ENCODE results near the gene FAM3B. TPM values are rescaled to one million over a fixed set of nuclear protein-coding genes. Genes with fewer than 3 reads are reported as not detected.

The FAM3B gene
- total and polyA plus RNA-seq, 2 of the 4 experiments (the other 2 are of a cell fraction): not detected

DNA sequence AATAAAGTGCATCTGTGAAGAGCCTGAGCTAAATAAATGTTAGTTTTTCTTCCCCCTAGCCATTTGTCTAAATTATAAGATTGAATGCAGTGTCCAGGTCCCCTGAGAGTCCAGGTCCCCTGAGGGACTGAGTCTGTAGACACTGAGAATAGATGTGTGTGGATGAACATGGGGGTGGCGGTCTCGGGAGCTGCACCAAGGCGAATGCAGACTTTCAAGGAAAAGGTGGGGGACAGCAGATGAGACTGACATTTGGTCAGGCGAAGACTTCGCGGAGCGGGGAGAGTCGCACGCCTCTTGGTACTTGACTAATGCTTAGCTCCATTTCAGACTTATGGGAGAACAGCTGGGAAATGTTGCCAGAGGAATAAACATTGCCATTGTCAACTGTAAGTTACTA lies 27.5 kb downstream of the FAM3B start:
- intact Hi-C loops (cut with micrococcal nuclease): no loop called here
- dilution Hi-C loops (cut with HindIII; ENCODE audit: low sequenced_read_pairs, unreplicated experiment): no loop called here
- Histone ChIP-seq H3K4me2 (ENCODE audit: low read depth, low read length) (no peak overlapping the region), H2AK5ac (ENCODE audit: low read depth, low read length) (no peak overlapping the region), H3K27me3 (ENCODE audit: control insufficient read depth, insufficient read depth, low read length) (peaks cover 9% of the 10 kb centered on the region; the same call in 1 of the 2 replicates), H3K56ac (ENCODE audit: extremely low read depth, insufficient read depth, low read length) (no peak overlapping the region), H3K4me3 (ENCODE audit: insufficient read depth, low read depth, low read length) (no peak overlapping the region), H3K23ac (ENCODE audit: low read depth, low read length) (no peak overlapping the region), H2BK15ac (ENCODE audit: low read depth, low read length) (no peak overlapping the region), H4K91ac (ENCODE audit: insufficient read depth, low read depth, low read length) (no peak overlapping the region), H3K18ac (ENCODE audit: low read depth, low read length) (no peak overlapping the region), H2BK120ac (ENCODE audit: low read depth, low read length) (no peak overlapping the region), H3K4me1 (ENCODE audit: control insufficient read depth, insufficient read depth, low read length) (no peaks in the 10 kb centered on the region), H4K5ac (ENCODE audit: low read depth, low read length) (no peak overlapping the region), H3K9me1 (ENCODE audit: insufficient read depth, low read length) (no peaks in the 10 kb centered on the region), H2AK9ac (replicated peaks; ENCODE audit: low read depth, low read length, poor library complexity) (no peak overlapping the region), H4K8ac (ENCODE audit: low read depth in 2 of 2, low read length in 2 of 2) (no peak overlapping the region), H2BK5ac (ENCODE audit: low read depth, low read length, poor library complexity, severe bottlenecking) (no peak overlapping the region), H3K27ac (ENCODE audit: insufficient read depth, low read length) (no peak overlapping the region), H3K14ac (replicated peaks; ENCODE audit: low read depth, low read length) (no peak overlapping the region), H2AFZ (replicated peaks; ENCODE audit: low read length, poor library complexity) (no peak overlapping the region), H3K79me1 (ENCODE audit: low read depth in 1 of 2, low read length in 2 of 2) (no peaks in the 10 kb centered on the region), H3K4ac (ENCODE audit: low read depth, low read length) (no peak overlapping the region), H3K9me3 (ENCODE audit: control insufficient read depth, insufficient read depth, low read length) (no peaks in the 10 kb centered on the region), H3K36me3 (ENCODE audit: control insufficient read depth, insufficient read depth, low read length) (no peaks in the 10 kb centered on the region), H4K20me1 (ENCODE audit: insufficient read depth, low read length) (no peaks in the 10 kb centered on the region), H2BK20ac (ENCODE audit: low read depth, low read length) (no peak overlapping the region), H3K9ac (ENCODE audit: low read depth, low read length) (no peak overlapping the region)
- ATAC-seq (ENCODE audit: low read depth): no peak
- no TSS peak for BruUV-seq (replicated peaks)
- POLR2A ChIA-PET (ENCODE audit: unreplicated experiment): no interaction called here
- no peak for TF ChIP-seq BHLHE40 (IDR thresholded peaks at IDR 0.05; ENCODE audit: low read depth, low read length)
- TF ChIP-seq NFE2L2 (IDR thresholded peaks at IDR 0.05; ENCODE audit: low read depth, low read length): no peak
- TF ChIP-seq, protein P1, sequence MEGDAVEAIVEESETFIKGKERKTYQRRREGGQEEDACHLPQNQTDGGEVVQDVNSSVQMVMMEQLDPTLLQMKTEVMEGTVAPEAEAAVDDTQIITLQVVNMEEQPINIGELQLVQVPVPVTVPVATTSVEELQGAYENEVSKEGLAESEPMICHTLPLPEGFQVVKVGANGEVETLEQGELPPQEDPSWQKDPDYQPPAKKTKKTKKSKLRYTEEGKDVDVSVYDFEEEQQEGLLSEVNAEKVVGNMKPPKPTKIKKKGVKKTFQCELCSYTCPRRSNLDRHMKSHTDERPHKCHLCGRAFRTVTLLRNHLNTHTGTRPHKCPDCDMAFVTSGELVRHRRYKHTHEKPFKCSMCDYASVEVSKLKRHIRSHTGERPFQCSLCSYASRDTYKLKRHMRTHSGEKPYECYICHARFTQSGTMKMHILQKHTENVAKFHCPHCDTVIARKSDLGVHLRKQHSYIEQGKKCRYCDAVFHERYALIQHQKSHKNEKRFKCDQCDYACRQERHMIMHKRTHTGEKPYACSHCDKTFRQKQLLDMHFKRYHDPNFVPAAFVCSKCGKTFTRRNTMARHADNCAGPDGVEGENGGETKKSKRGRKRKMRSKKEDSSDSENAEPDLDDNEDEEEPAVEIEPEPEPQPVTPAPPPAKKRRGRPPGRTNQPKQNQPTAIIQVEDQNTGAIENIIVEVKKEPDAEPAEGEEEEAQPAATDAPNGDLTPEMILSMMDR (conservative IDR thresholded peaks at IDR 0.05; ENCODE audit: low read depth, low read length): no peak
- TF ChIP-seq FOS (IDR thresholded peaks at IDR 0.05; ENCODE audit: low read depth, low read length): no peak
- TF ChIP-seq MAZ (IDR thresholded peaks at IDR 0.05; ENCODE audit: borderline replicate concordance, low read depth, low read length): no peak
- TF ChIP-seq, protein P2, sequence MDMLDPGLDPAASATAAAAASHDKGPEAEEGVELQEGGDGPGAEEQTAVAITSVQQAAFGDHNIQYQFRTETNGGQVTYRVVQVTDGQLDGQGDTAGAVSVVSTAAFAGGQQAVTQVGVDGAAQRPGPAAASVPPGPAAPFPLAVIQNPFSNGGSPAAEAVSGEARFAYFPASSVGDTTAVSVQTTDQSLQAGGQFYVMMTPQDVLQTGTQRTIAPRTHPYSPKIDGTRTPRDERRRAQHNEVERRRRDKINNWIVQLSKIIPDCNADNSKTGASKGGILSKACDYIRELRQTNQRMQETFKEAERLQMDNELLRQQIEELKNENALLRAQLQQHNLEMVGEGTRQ (IDR thresholded peaks at IDR 0.05; ENCODE audit: low read depth, low read length): no peak
- no peak for TF ChIP-seq CEBPB (IDR thresholded peaks at IDR 0.05; ENCODE audit: low read depth, low read length)
- no peak for TF ChIP-seq POLR2A (IDR thresholded peaks at IDR 0.05; ENCODE audit: low read depth, low read length)
- TF ChIP-seq RCOR1 (IDR thresholded peaks at IDR 0.05; ENCODE audit: insufficient replicate concordance, low read length): no peak
- no peak for TF ChIP-seq RFX5 (IDR thresholded peaks at IDR 0.05; ENCODE audit: low read depth, low read length)
- TF ChIP-seq MAFK (IDR thresholded peaks at IDR 0.05; ENCODE audit: low read depth, low read length): no peak
- no peak for TF ChIP-seq CHD1 (IDR thresholded peaks at IDR 0.05; ENCODE audit: low read depth, low read length)
- TF ChIP-seq, protein P3, sequence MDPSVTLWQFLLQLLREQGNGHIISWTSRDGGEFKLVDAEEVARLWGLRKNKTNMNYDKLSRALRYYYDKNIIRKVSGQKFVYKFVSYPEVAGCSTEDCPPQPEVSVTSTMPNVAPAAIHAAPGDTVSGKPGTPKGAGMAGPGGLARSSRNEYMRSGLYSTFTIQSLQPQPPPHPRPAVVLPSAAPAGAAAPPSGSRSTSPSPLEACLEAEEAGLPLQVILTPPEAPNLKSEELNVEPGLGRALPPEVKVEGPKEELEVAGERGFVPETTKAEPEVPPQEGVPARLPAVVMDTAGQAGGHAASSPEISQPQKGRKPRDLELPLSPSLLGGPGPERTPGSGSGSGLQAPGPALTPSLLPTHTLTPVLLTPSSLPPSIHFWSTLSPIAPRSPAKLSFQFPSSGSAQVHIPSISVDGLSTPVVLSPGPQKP (IDR thresholded peaks at IDR 0.05; ENCODE audit: borderline replicate concordance, low read depth, low read length): no peak
- TF ChIP-seq SMC3 (IDR thresholded peaks at IDR 0.05; ENCODE audit: low read depth, low read length): no peak
- no peak for TF ChIP-seq MXI1 (IDR thresholded peaks at IDR 0.05; ENCODE audit: borderline replicate concordance, low read depth, low read length)
- TF ChIP-seq RAD21 (IDR thresholded peaks at IDR 0.05; ENCODE audit: low read length): no peak
- WGBS, 2 experiments (ENCODE audit: extremely low coverage in 2 of 2, insufficient read length in 1 of 2): 57% methylated on average over 5 of the region's 9 CpGs; no CpG with 5 or more reads in 1 of the 2 experiments
- CTCF ChIA-PET: no interaction called here
- no peak for DNase-seq
- in situ Hi-C loops (cut with MboI; ENCODE audit: low sequenced_read_pairs): no loop called here

Data from IMR-90 (cell line).